Stimulated activated CD4-positive, alpha-beta T cell treated with anti-CD3 and anti-CD28 coated beads, Interleukin-12 subunit alpha, Interleukin-12 subunit beta, amount 100 ng/mL, for 48 hours (primary cell): Measurements from ENCODE around the gene NAV3.

Experiments
- DNase-seq, 3 donors: peaks; one replicate each; pipeline ENCODE4 v3.0.0-alpha.2; 2020; ENCODE audit warnings: low read depth in 2 of 3, low spot score in 1 of 3

Gene NAV3

GRCh38 chr12:77830583-77831351 is at the start of gene NAV3:
TSS of gene NAV3 (plus strand) at chr12:77830894. CDS start at chr12:77831462, 568 bp downstream.
- no peak for DNase-seq

- DNase-seq: no peak
These were observed 48.7 kb upstream of the NAV3 start for GRCh38 chr12:77782034-77782433.

- no peak for DNase-seq
These were observed 47.9 kb upstream of the NAV3 start for GRCh38 chr12:77782766-77783165.

GRCh38 chr12:77785211-77785610 is 45.5 kb upstream of the NAV3 start:
- DNase-seq: no peak

- DNase-seq: no peak
These were observed 44.0 kb upstream of the NAV3 start for GRCh38 chr12:77786675-77787074.

GRCh38 chr12:77788231-77789168 is 42.2 kb upstream of the NAV3 start:
- no peak for DNase-seq

- DNase-seq: no peak
These were observed 35.0 kb upstream of the NAV3 start for GRCh38 chr12:77795699-77796098.

- no peak for DNase-seq
These were observed 33.9 kb upstream of the NAV3 start for GRCh38 chr12:77796775-77797174.

- DNase-seq: no peak
These were observed 30.2 kb upstream of the NAV3 start for GRCh38 chr12:77800501-77800900.

GRCh38 chr12:77808534-77808933 is 22.2 kb upstream of the NAV3 start:
- DNase-seq: no peak

- DNase-seq: no peak
These were observed 17.1 kb upstream of the NAV3 start for GRCh38 chr12:77813558-77813957.

- DNase-seq: no peak
These were observed 16.3 kb upstream of the NAV3 start for GRCh38 chr12:77814386-77814785.

- DNase-seq: no peak
These were observed 14.5 kb upstream of the NAV3 start for GRCh38 chr12:77816196-77816595.

GRCh38 chr12:77817276-77817675 is 13.4 kb upstream of the NAV3 start:
- no peak for DNase-seq

GRCh38 chr12:77818351-77818750 is 12.3 kb upstream of the NAV3 start:
- no peak for DNase-seq

GRCh38 chr12:77821699-77822203 is 8.9 kb upstream of the NAV3 start:
- no peak for DNase-seq

GRCh38 chr12:77833329-77833728 is 2.6 kb downstream of the NAV3 start:
- no peak for DNase-seq

GRCh38 chr12:77834618-77835017 is 3.9 kb downstream of the NAV3 start:
- no peak for DNase-seq

- DNase-seq: no peak
These were observed 5.3 kb downstream of the NAV3 start for GRCh38 chr12:77835969-77836368.

- DNase-seq: no peak
These were observed 7.2 kb downstream of the NAV3 start for GRCh38 chr12:77837876-77838291.

GRCh38 chr12:77841521-77841920 is 10.8 kb downstream of the NAV3 start:
- DNase-seq: no peak

GRCh38 chr12:77842430-77842829 is 11.7 kb downstream of the NAV3 start:
- no peak for DNase-seq
